Testis (tissue), 3 donors: ENCODE data around the gene KCNJ14. TPM values are rescaled to one million over a fixed set of nuclear protein-coding genes. Genes with fewer than 3 reads are reported as not detected.

Experiments
- DNase-seq: peaks from one replicate; pipeline ENCODE4 v3.0.0-alpha.2; 2019
- H3K27ac ChIP-seq, 2 donors: fragments of 200-600 bp; sonication (generic); one replicate each; pipeline ENCODE4 v1.5.1; 2019
- H3K27me3 ChIP-seq: fragments of 200-600 bp; sonication (generic); one replicate; pipeline ENCODE4 v1.5.1; 2019
- H3K36me3 ChIP-seq: fragments of 200-600 bp; sonication (generic); one replicate; pipeline ENCODE4 v1.5.1; 2017; ENCODE audit warnings: low read depth; ENCODE audit errors: missing control alignments
- H3K4me1 ChIP-seq: fragments of 200-600 bp; sonication (generic); one replicate; pipeline ENCODE4 v1.5.1; 2019
- H3K4me3 ChIP-seq, 2 donors: fragments of 200-600 bp; sonication (generic); one replicate each; pipeline ENCODE4 v1.5.1; 2017 to 2019
- H3K9me3 ChIP-seq: fragments of 200-600 bp; sonication (generic); one replicate; pipeline ENCODE4 v1.5.1; 2017
- CTCF ChIP-seq, 3 experiments: fragments of 450-650 bp in 2 of 3; fragments of 200-600 bp in 1 of 3; sonication (generic) in 1 of 3; IDR thresholded peaks; one replicate each; pipeline ENCODE4 v1.5.1; 2016 to 2019; ENCODE audit warnings: antibody characterized with exemption in 3 of 3, mild to moderate bottlenecking in 2 of 3, moderate library complexity in 1 of 3
- POLR2A ChIP-seq: fragments of 450-650 bp; IDR thresholded peaks from one replicate; pipeline ENCODE4 v1.6.1; 2017; ENCODE audit warnings: antibody characterized with exemption, mild to moderate bottlenecking, moderate library complexity
- WGBS, 2 donors: methylation state at CpG; one replicate each; pipeline ENCODE4 v1.1.5; 2018; 5-methylcytosine and 5-hydroxymethylcytosine counted together
- intact Hi-C: fragments of 100-400 bp; cut with DNase I; formaldehyde crosslinking; loops from one replicate; pipeline ENCODE4 v1.15.1; 2023; ENCODE audit warnings: low total_unique reads
- polyA plus RNA-seq: library from polyadenylated mRNA; stranded (reverse); fragments of 350-450 nt; fragmentation: Illumina TruSeq; extraction: RNeasy Lipid Tissue Mini Kit (QIAGEN cat#74804); gene quantifications from one replicate; pipeline ENCODE4 v1.2.3, GENCODE V29; 2014; ENCODE audit warnings: low read depth, low replicate concordance; ENCODE audit not compliant: insufficient read depth
- total RNA-seq, 2 donors: library from RNA; depleted of rRNA; stranded (reverse); fragments of >200 nt; gene quantifications; one replicate each; pipeline ENCODE4 v1.2.3, GENCODE V29; 2016

KCNJ14 gene
- total and polyA plus RNA-seq, 3 donors from 2014 or later: 0.66 to 2.2 (median 1.6) TPM

- DNase-seq: no peak
- H3K27ac ChIP-seq: no peak overlapping the region
- intact Hi-C loops: no loop called here
- no peak overlapping the region for H3K4me3 ChIP-seq
- no peaks in the 10 kb centered on the region for H3K9me3 ChIP-seq
- 50% methylated on average over 39 of the region's 59 CpGs; no CpG with 5 or more reads in 1 of the 2 donors for WGBS, 2 donors
- H3K36me3 ChIP-seq: no peaks in the 10 kb centered on the region
- H3K27me3 ChIP-seq: no peaks in the 10 kb centered on the region
- H3K4me1 ChIP-seq: peaks cover 3% of the 10 kb centered on the region
- TF ChIP-seq POLR2A (no peak), CTCF (IDR thresholded peaks at IDR 0.05) (no peak)
These were observed 43.4 kb downstream of the KCNJ14 start for GRCh38 chr19:48498595-48499311.

- H3K27ac ChIP-seq: no peak overlapping the region
- 51 to 75% methylated on average over 2 to 41 of the region's 44 CpGs for WGBS, 2 donors
- H3K36me3 ChIP-seq: no peaks in the 10 kb centered on the region
- TF ChIP-seq POLR2A (no peak), CTCF (IDR thresholded peaks at IDR 0.05) (no peak)
- H3K4me3 ChIP-seq: no peak overlapping the region
- H3K4me1 ChIP-seq: no peaks in the 10 kb centered on the region
- no peaks in the 10 kb centered on the region for H3K27me3 ChIP-seq
- no peak for DNase-seq
- H3K9me3 ChIP-seq: no peaks in the 10 kb centered on the region
- intact Hi-C loops: loop anchor here (10.0 kb wide), 1 partner anchor 85 kb away; no protein-coding TSS in a partner anchor
These were observed 44.1 kb downstream of the KCNJ14 start for GRCh38 chr19:48499316-48500090.

- no peak overlapping the region for H3K27ac ChIP-seq
- no peak overlapping the region for H3K4me3 ChIP-seq
- WGBS, 2 donors: 43 to 56% methylated on average over 12 to 32 of the region's 32 CpGs
- intact Hi-C loops: loop anchor here (10.0 kb wide), 1 partner anchor 84 kb away; no protein-coding TSS in a partner anchor
- no peak for DNase-seq
- TF ChIP-seq POLR2A (no peak), CTCF (IDR thresholded peaks at IDR 0.05) (no peak)
- no peaks in the 10 kb centered on the region for H3K27me3 ChIP-seq
- no peaks in the 10 kb centered on the region for H3K9me3 ChIP-seq
- no peaks in the 10 kb centered on the region for H3K4me1 ChIP-seq
- H3K36me3 ChIP-seq: no peaks in the 10 kb centered on the region
These were observed 45.6 kb downstream of the KCNJ14 start for GRCh38 chr19:48500830-48501493.

GRCh38 chr19:48501494-48502349 lies 46.3 kb downstream of the KCNJ14 start:
- H3K27ac ChIP-seq: no peak overlapping the region
- H3K4me3 ChIP-seq: peak overlapping the region in 1 of 2 donors; percentile 13
- DNase-seq: peak; percentile 44
- H3K27me3 ChIP-seq: no peaks in the 10 kb centered on the region
- TF ChIP-seq CTCF (IDR thresholded peaks at IDR 0.05): no peak
- TF ChIP-seq POLR2A: no peak
- no peaks in the 10 kb centered on the region for H3K4me1 ChIP-seq
- no peaks in the 10 kb centered on the region for H3K36me3 ChIP-seq
- intact Hi-C loops: loop anchor here (10.0 kb wide), 1 partner anchor 83 kb away; no protein-coding TSS in a partner anchor
- 1 to 3% methylated on average over 16 to 20 of the region's 20 CpGs for WGBS, 2 donors
- H3K9me3 ChIP-seq: no peaks in the 10 kb centered on the region
